ENCODE data around the gene DNASE1L2.

DNA sequence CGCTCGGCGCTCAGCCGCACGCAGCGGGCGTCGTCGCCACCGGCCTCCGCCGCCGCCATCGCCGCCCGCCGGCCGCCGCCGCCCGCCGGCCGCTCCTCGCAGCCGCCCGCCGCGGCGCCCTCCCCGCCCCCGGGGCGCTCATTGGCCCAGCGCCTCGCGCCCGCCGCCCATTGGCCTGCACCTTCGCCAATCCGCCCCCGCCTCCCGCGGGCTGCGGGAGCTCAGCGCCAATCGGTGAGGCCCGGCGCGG is 21.6 kb upstream of the DNASE1L2 start, which contains the start of gene PGP:
- no peak for TF ChIP-seq POLR2A (IDR thresholded peaks at IDR 0.05)
- TF ChIP-seq CTCF (IDR thresholded peaks at IDR 0.05): no peak

Data from testis (tissue), 2 donors.